Neural crest cell (in vitro differentiated cells): ENCODE results near the gene BIRC6. TPM values are rescaled to one million over a fixed set of nuclear protein-coding genes. Genes with fewer than 3 reads are reported as not detected.

ENCODE experiments used
- DNase-seq: peaks from one replicate; pipeline ENCODE4 v3.0.0; 2021; ENCODE audit warnings: low read depth, mixed read lengths, low spot score
- H3K27ac Mint-ChIP-seq: one replicate; pipeline ENCODE4 v1.8.0; 2021; ENCODE audit warnings: mild to moderate bottlenecking, mixed read lengths; ENCODE audit not compliant: unreplicated experiment
- H3K27me3 Mint-ChIP-seq: 2 replicates; pipeline ENCODE4 v1.8.0; 2021; ENCODE audit warnings: low read depth, mild to moderate bottlenecking, mixed read lengths
- H3K36me3 Mint-ChIP-seq: 2 replicates; pipeline ENCODE4 v1.8.0; 2021; ENCODE audit warnings: low read depth, mild to moderate bottlenecking, mixed read lengths
- H3K4me1 Mint-ChIP-seq: 2 replicates; pipeline ENCODE4 v1.8.0; 2021; ENCODE audit warnings: mixed read lengths
- H3K4me3 Mint-ChIP-seq: one replicate; pipeline ENCODE4 v1.8.0; 2021; ENCODE audit warnings: mild to moderate bottlenecking, mixed read lengths
- H3K9me3 Mint-ChIP-seq: 2 replicates; pipeline ENCODE4 v1.8.0; 2021; ENCODE audit warnings: mixed read lengths
- total RNA-seq: library from RNA; stranded (reverse); gene quantifications from 2 replicates; pipeline ENCODE4 v1.2.1, GENCODE V29; 2021
- TF ChIP-seq, protein P1 (sequence below): fragments of 200-600 bp; sonication (generic); conservative IDR thresholded peaks from 2 replicates; pipeline ENCODE4 v1.5.0; 2021; ENCODE audit warnings: antibody characterized with exemption, mild to moderate bottlenecking

Gene BIRC6
- total RNA-seq, 1 donor from 2014 or later = 76.8 TPM

DNA sequence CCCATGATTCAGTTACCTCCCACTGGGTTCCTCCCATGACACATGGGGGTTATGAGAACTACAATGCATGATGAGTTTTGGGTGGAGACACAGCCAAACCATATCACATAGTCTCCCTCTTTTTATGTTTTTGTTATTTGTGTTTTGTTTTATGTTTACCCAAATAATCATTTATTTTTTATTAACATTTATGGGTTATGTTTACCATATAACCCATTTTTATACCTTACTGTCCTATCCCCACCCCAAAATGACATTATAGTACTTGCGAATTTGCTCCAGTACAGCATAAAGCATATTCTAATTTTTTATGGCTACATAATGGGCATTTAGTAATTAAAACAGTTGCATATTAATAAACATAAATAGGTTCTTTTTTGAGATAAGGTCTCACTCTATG lies 209.1 kb downstream of the BIRC6 start:
- Mint-ChIP-seq H3K4me1 (peaks cover 11% of the 10 kb centered on the region), H3K36me3 (peaks cover 46% of the 10 kb centered on the region)
- no peak for DNase-seq

DNA sequence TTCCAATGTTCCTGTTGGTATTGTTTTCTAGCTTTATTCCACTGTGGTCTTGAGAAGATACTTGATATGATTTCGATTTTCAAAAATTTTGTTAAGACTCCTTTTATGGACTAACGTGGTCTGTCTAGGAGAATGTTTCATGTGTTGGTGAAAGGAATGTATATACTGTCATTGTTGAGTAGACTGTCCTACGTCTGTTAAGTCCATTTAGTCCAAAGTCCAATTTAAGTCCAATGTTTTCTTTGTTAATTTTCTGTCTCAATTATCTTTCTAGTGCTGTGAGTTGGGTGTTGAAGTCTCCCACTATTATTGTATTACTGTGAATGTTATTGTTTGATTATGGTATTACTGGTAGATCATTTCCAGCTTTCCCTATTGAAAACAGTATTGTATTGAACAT lies 215.2 kb downstream of the BIRC6 start:
- DNase-seq = no peak
- Mint-ChIP-seq H3K9me3 (peaks cover 2% of the 10 kb centered on the region), H3K27ac (peak overlapping the region; percentile 8), H3K27me3 (no peaks in the 10 kb centered on the region), H3K36me3 (peaks cover 17% of the 10 kb centered on the region), H3K4me3 (no peak overlapping the region), H3K4me1 (no peaks in the 10 kb centered on the region)
- TF ChIP-seq, protein P1, sequence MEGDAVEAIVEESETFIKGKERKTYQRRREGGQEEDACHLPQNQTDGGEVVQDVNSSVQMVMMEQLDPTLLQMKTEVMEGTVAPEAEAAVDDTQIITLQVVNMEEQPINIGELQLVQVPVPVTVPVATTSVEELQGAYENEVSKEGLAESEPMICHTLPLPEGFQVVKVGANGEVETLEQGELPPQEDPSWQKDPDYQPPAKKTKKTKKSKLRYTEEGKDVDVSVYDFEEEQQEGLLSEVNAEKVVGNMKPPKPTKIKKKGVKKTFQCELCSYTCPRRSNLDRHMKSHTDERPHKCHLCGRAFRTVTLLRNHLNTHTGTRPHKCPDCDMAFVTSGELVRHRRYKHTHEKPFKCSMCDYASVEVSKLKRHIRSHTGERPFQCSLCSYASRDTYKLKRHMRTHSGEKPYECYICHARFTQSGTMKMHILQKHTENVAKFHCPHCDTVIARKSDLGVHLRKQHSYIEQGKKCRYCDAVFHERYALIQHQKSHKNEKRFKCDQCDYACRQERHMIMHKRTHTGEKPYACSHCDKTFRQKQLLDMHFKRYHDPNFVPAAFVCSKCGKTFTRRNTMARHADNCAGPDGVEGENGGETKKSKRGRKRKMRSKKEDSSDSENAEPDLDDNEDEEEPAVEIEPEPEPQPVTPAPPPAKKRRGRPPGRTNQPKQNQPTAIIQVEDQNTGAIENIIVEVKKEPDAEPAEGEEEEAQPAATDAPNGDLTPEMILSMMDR = no peak

More for the DNA sequence above, 209.1 kb downstream of the BIRC6 start:
- Mint-ChIP-seq H3K4me3 (no peak overlapping the region), H3K27ac (no peak overlapping the region), H3K9me3 (peaks cover 5% of the 10 kb centered on the region), H3K27me3 (no peaks in the 10 kb centered on the region)
- TF ChIP-seq, protein P1 = no peak

DNA sequence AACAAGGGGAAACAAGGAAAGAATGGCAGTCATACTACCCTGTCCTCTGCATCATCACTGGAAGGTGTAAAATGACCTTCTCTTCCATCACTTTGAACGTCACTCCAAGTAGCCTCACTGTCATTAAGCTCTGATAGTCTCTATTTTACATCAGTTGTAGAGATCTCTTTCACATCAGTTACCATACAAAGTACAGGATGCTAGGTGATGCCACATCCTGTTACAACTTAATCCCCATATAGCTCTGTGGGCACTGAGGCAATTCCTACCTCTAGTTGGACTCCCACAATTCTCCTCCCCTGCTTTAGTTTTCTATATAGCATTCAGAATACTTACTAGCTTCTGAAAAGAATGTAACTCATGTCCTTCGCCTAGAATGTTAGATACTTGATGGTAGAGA lies 215.9 kb downstream of the BIRC6 start:
- Mint-ChIP-seq H3K4me3 (no peak overlapping the region), H3K36me3 (peaks cover 12% of the 10 kb centered on the region), H3K27ac (no peak overlapping the region), H3K4me1 (no peaks in the 10 kb centered on the region), H3K9me3 (peaks cover 2% of the 10 kb centered on the region), H3K27me3 (no peaks in the 10 kb centered on the region)
- no peak for DNase-seq
- TF ChIP-seq, protein P1 = no peak

DNA sequence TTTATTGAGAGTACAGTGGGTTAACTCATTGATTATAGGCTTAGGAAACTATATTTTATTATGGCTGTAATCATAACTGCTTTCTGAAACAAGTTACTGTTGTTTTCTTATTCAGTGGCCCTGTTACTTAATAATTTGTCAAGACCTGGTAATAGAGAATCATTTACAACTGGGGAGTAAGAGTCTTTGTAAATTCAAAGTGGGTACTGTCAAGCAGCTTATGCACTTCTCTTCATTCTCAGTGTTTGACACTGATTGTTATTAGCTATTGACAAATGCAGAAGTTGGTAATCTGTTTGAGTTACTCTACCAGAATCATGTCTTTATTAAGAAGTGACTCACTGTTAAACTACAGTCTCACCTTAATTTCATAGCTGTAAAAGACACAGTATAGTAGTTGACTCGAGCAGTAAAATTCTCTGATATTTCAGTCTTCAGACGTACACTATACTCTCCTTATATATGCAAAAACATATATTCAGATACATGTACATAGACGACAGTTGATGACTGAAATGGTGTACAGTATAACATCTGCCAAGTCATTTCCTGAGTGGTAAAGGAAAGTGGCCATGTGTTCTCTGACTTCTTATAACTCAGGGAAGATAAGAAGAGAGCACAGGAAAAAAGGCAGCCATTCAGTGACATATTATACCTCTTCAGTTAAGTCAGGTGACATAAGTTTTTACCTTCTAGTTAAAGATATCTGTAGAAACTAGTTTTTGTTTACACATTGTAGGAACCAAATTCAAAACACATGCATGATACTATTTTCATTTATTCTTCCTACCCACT lies 235.0 kb downstream of the BIRC6 start:
- no peaks in the 10 kb centered on the region for H3K9me3 Mint-ChIP-seq
- H3K27ac Mint-ChIP-seq = no peak overlapping the region
- H3K36me3 Mint-ChIP-seq = peaks cover 7% of the 10 kb centered on the region
- DNase-seq = no peak
- peaks cover 6% of the 10 kb centered on the region for H3K4me1 Mint-ChIP-seq
- H3K4me3 Mint-ChIP-seq = no peak overlapping the region
- no peaks in the 10 kb centered on the region for H3K27me3 Mint-ChIP-seq
- TF ChIP-seq, protein P1 = no peak

DNA sequence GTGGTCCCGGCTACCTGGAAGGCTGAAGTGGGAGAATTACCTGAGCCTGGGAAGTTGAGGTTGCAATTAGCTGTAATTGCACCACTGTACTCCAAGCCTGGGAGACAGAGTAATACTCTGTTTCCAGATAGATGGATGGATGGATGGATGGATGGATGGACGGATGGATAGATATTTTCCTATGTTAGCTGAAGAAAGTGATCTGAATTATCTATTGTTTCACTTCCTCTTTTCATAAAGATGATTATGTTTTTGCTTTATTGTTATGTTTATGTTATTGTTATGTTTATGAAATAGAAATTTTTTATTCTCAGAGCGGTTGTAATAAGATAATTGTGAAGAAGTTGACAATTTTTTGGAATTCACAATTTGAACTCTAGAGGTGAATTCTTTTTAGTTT lies 237.8 kb downstream of the BIRC6 start:
- Mint-ChIP-seq H3K9me3 (no peaks in the 10 kb centered on the region), H3K4me1 (peaks cover 6% of the 10 kb centered on the region), H3K27ac (no peak overlapping the region), H3K27me3 (no peaks in the 10 kb centered on the region), H3K4me3 (no peak overlapping the region), H3K36me3 (peaks cover 7% of the 10 kb centered on the region)
- no peak for DNase-seq
- TF ChIP-seq, protein P1 = no peak
